ENCODE results near the gene PLEKHO1. TPM values are rescaled to one million over a fixed set of nuclear protein-coding genes. Genes with fewer than 3 reads are reported as not detected.

Gene PLEKHO1
- polyA plus RNA-seq, 1 donor from 2014 or later: 213 TPM

DNA sequence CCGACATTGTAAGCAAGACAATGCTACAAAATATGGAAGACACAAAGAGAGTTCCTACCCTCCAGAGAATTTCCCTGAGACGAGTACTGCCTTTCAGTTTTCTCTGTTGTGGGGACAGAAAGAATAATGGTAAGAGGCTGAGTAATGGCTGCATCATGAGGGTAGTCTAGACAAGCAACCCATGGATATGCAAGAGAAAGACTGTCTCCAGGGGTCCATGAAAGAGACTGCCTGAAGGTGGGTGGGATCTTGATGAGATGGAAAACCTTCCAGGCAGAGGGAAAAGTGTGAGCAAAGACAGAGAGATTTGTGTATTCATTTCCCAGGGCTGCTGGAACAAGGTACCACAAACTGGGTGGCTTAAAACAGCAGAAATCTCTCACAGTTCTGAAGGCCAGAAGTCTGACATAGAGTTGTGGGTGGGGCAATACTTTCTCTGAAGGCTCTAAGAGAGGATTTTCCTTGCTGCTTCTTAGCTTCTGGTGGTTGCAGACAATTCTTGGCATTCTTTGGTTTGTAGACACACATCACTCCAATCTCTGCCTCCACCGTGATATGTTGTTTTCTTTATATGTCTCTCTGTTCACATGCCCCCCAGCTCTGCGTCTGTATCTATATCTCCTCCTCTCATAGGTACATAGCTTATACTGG lies 44.8 kb downstream of the PLEKHO1 start:
- Histone ChIP-seq H4K20me1 (ENCODE audit: insufficient read depth) (no peaks in the 10 kb centered on the region), H3K9me3 (ENCODE audit: low read length) (no peaks in the 10 kb centered on the region), H3F3A (ENCODE audit: insufficient read depth, low read length, poor library complexity, severe bottlenecking) (no peaks in the 10 kb centered on the region), H2AFZ (ENCODE audit: low read depth, low read length) (no peak overlapping the region), H3K9ac (ENCODE audit: low read length) (no peak overlapping the region), H3K4me3 (ENCODE audit: low read length) (no peak overlapping the region), H3K4me2 (ENCODE audit: low read length) (no peak overlapping the region), H3K36me3 (ENCODE audit: insufficient read depth, low read length) (no peaks in the 10 kb centered on the region), H3K27me3 (ENCODE audit: insufficient read depth, low read depth, low read length) (no peaks in the 10 kb centered on the region), H3K79me2 (replicated peaks; ENCODE audit: insufficient read depth, low read length) (no peaks in the 10 kb centered on the region), H3K9me2 (ENCODE audit: insufficient read depth, low read length) (no peaks in the 10 kb centered on the region), H3K27ac (ENCODE audit: low read length) (no peak overlapping the region)
- TF ChIP-seq EP300 (conservative IDR thresholded peaks at IDR 0.05; ENCODE audit: poor library complexity, severe bottlenecking) (no peak), POLR2AphosphoS5 (IDR thresholded peaks at IDR 0.05) (no peak)

DNA sequence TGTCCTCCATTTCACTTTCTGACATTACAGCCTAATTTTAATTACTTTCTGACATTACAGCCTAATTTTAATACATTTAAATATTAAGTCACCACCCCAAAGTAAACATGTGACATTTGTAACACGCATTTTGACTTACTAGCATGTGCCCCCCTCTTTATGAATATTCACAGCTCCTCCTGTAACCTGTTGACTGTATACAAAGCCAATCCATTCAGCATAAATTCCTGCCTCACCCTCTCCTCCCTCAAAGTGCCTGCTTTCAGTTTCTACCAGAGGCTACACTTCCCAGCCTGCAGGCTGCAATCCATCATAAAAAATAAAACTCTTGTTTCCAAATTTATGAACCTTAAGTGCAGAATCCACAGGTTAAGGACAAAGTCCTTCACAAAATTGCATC lies 46.7 kb downstream of the PLEKHO1 start:
- Histone ChIP-seq H3K4me2 (ENCODE audit: low read length) (no peak overlapping the region), H3K4me3 (ENCODE audit: low read length) (no peak overlapping the region), H3F3A (ENCODE audit: insufficient read depth, low read length, poor library complexity, severe bottlenecking) (no peaks in the 10 kb centered on the region), H3K27ac (ENCODE audit: low read length) (no peak overlapping the region), H3K27me3 (ENCODE audit: insufficient read depth, low read depth, low read length) (no peaks in the 10 kb centered on the region), H2AFZ (ENCODE audit: low read depth, low read length) (no peak overlapping the region), H3K36me3 (ENCODE audit: insufficient read depth, low read length) (no peaks in the 10 kb centered on the region), H3K79me2 (replicated peaks; ENCODE audit: insufficient read depth, low read length) (no peaks in the 10 kb centered on the region), H4K20me1 (ENCODE audit: insufficient read depth) (no peaks in the 10 kb centered on the region), H3K9me3 (ENCODE audit: low read length) (peaks cover 3% of the 10 kb centered on the region), H3K9me2 (ENCODE audit: insufficient read depth, low read length) (no peaks in the 10 kb centered on the region), H3K9ac (ENCODE audit: low read length) (no peak overlapping the region)
- TF ChIP-seq, protein P1, sequence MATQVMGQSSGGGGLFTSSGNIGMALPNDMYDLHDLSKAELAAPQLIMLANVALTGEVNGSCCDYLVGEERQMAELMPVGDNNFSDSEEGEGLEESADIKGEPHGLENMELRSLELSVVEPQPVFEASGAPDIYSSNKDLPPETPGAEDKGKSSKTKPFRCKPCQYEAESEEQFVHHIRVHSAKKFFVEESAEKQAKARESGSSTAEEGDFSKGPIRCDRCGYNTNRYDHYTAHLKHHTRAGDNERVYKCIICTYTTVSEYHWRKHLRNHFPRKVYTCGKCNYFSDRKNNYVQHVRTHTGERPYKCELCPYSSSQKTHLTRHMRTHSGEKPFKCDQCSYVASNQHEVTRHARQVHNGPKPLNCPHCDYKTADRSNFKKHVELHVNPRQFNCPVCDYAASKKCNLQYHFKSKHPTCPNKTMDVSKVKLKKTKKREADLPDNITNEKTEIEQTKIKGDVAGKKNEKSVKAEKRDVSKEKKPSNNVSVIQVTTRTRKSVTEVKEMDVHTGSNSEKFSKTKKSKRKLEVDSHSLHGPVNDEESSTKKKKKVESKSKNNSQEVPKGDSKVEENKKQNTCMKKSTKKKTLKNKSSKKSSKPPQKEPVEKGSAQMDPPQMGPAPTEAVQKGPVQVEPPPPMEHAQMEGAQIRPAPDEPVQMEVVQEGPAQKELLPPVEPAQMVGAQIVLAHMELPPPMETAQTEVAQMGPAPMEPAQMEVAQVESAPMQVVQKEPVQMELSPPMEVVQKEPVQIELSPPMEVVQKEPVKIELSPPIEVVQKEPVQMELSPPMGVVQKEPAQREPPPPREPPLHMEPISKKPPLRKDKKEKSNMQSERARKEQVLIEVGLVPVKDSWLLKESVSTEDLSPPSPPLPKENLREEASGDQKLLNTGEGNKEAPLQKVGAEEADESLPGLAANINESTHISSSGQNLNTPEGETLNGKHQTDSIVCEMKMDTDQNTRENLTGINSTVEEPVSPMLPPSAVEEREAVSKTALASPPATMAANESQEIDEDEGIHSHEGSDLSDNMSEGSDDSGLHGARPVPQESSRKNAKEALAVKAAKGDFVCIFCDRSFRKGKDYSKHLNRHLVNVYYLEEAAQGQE (IDR thresholded peaks at IDR 0.05; ENCODE audit: borderline replicate concordance): no peak
- TF ChIP-seq SMC3 (conservative IDR thresholded peaks at IDR 0.05; ENCODE audit: poor library complexity) (no peak), POLR2AphosphoS5 (IDR thresholded peaks at IDR 0.05) (no peak), RAD21 (conservative IDR thresholded peaks at IDR 0.05) (no peak), MXI1 (conservative IDR thresholded peaks at IDR 0.05; ENCODE audit: poor library complexity, severe bottlenecking) (no peak), EP300 (conservative IDR thresholded peaks at IDR 0.05; ENCODE audit: poor library complexity, severe bottlenecking) (no peak), TAF1 (IDR thresholded peaks at IDR 0.05; ENCODE audit: low read depth) (no peak), EZH2 (IDR thresholded peaks at IDR 0.05; ENCODE audit: borderline replicate concordance, insufficient read depth, low read length, poor library complexity, severe bottlenecking) (no peak)
- TF ChIP-seq, protein P2, sequence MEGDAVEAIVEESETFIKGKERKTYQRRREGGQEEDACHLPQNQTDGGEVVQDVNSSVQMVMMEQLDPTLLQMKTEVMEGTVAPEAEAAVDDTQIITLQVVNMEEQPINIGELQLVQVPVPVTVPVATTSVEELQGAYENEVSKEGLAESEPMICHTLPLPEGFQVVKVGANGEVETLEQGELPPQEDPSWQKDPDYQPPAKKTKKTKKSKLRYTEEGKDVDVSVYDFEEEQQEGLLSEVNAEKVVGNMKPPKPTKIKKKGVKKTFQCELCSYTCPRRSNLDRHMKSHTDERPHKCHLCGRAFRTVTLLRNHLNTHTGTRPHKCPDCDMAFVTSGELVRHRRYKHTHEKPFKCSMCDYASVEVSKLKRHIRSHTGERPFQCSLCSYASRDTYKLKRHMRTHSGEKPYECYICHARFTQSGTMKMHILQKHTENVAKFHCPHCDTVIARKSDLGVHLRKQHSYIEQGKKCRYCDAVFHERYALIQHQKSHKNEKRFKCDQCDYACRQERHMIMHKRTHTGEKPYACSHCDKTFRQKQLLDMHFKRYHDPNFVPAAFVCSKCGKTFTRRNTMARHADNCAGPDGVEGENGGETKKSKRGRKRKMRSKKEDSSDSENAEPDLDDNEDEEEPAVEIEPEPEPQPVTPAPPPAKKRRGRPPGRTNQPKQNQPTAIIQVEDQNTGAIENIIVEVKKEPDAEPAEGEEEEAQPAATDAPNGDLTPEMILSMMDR (IDR thresholded peaks at IDR 0.05; ENCODE audit: poor library complexity, severe bottlenecking): no peak
